Parathyroid adenoma (tissue), 2 donors: ENCODE results near the gene KCNIP2.

Experiments used
- H2AFZ ChIP-seq: fragments of 300-600 bp; sonication (generic); one replicate; pipeline ENCODE4 v1.7.0; 2017; ENCODE audit warnings: antibody characterized with exemption, mild to moderate bottlenecking
- H3K27ac ChIP-seq: fragments of 300-600 bp; sonication (generic); one replicate; pipeline ENCODE4 v1.7.0; 2017
- H3K27me3 ChIP-seq: fragments of 300-600 bp; sonication (generic); one replicate; pipeline ENCODE4 v1.7.0; 2017; ENCODE audit warnings: low read length; ENCODE audit not compliant: control insufficient read depth, insufficient read depth
- H3K36me3 ChIP-seq: fragments of 300-600 bp; sonication (generic); one replicate; pipeline ENCODE4 v1.7.0; 2017; ENCODE audit warnings: low read length; ENCODE audit not compliant: control insufficient read depth, insufficient read depth
- H3K4me1 ChIP-seq: fragments of 300-600 bp; sonication (generic); one replicate; pipeline ENCODE4 v1.7.0; 2017; ENCODE audit warnings: control low read depth
- H3K4me2 ChIP-seq: fragments of 300-600 bp; sonication (generic); one replicate; pipeline ENCODE4 v1.7.0; 2017; ENCODE audit warnings: low read length
- H3K4me3 ChIP-seq: fragments of 300-600 bp; sonication (generic); one replicate; pipeline ENCODE4 v1.7.0; 2017; ENCODE audit warnings: low read depth, low read length
- H3K79me2 ChIP-seq: fragments of 300-600 bp; sonication (generic); one replicate; pipeline ENCODE4 v1.7.0; 2017; ENCODE audit warnings: control low read depth
- H3K9ac ChIP-seq: fragments of 300-600 bp; sonication (generic); one replicate; pipeline ENCODE4 v1.7.0; 2017; ENCODE audit warnings: mild to moderate bottlenecking
- H3K9me3 ChIP-seq: fragments of 300-600 bp; sonication (generic); one replicate; pipeline ENCODE4 v1.7.0; 2017; ENCODE audit warnings: low read length; ENCODE audit not compliant: control insufficient read depth
- TF ChIP-seq, protein P1 (sequence below): fragments of 300-600 bp; sonication (generic); IDR thresholded peaks from one replicate; pipeline ENCODE4 v1.7.0; 2017; ENCODE audit warnings: antibody characterized with exemption, mild to moderate bottlenecking
- donor health status: primary hyperparathyroidism.

The KCNIP2 gene

DNA sequence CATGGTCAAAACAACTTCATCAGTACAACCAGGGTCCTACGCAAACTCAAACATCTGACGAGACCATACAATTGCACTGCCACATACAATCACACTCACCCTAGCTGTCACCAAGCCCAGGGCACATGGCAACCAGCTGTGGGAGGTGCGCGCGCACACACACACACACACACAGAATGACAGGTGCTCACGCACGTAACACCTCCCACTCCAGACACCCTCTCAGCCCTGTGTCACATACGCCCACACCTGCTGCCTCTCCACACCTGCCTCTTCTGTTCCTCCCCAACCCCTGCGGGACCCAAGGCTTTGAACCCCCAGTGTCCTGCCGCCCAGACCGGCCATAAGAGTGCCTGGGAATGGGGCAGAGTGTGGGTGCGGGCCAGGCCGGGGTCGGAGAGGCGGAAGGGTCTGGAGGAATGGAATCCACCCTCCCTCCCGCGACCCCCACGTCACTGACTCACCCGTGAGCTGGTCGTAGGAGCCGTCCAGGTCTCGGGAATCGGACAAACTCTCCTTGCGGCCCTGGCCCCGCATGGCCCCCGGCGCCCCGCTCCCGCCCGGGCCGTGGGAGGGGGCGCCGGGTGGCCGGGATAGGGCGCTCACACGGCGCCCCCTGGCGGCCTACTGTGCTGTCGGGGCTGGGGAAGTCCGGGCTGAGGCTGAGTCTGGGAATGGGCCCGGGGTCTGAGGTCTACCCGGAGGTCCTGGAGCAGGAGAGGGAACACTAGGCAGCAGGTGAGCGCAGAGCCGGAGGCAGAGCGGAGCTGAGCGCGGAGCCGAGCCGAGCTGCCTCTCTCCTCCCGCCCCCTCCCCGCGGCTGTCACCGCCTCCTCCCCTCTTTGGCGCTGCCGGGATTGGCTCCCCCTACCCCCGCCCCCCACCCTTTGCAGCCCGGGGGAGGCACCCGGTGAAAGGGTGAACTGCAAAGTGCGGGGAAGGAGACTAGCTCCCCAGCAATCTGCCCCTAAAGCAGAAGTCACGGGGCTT is at the start of gene KCNIP2:
TSS of gene KCNIP2 (minus strand) at position 769 of the 990 bp plus-strand sequence. CDS start at position 537, 232 bp downstream.
- no peaks in the 10 kb centered on the region for H3K36me3 ChIP-seq
- H3K9me3 ChIP-seq: no peaks in the 10 kb centered on the region
- H3K79me2 ChIP-seq: no peaks in the 10 kb centered on the region
- H3K4me2 ChIP-seq: no peak within 1 kb of the TSS
- H3K4me3 ChIP-seq: no peak within 1 kb of the TSS
- TF ChIP-seq, protein P1, sequence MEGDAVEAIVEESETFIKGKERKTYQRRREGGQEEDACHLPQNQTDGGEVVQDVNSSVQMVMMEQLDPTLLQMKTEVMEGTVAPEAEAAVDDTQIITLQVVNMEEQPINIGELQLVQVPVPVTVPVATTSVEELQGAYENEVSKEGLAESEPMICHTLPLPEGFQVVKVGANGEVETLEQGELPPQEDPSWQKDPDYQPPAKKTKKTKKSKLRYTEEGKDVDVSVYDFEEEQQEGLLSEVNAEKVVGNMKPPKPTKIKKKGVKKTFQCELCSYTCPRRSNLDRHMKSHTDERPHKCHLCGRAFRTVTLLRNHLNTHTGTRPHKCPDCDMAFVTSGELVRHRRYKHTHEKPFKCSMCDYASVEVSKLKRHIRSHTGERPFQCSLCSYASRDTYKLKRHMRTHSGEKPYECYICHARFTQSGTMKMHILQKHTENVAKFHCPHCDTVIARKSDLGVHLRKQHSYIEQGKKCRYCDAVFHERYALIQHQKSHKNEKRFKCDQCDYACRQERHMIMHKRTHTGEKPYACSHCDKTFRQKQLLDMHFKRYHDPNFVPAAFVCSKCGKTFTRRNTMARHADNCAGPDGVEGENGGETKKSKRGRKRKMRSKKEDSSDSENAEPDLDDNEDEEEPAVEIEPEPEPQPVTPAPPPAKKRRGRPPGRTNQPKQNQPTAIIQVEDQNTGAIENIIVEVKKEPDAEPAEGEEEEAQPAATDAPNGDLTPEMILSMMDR: peak; percentile 59
- H3K27me3 ChIP-seq: no peaks in the 10 kb centered on the region
- H2AFZ ChIP-seq: peak within 1 kb of the TSS; percentile 59
- peaks cover 5% of the 10 kb centered on the region for H3K4me1 ChIP-seq
- no peak within 1 kb of the TSS for H3K27ac ChIP-seq
- no peak within 1 kb of the TSS for H3K9ac ChIP-seq

DNA sequence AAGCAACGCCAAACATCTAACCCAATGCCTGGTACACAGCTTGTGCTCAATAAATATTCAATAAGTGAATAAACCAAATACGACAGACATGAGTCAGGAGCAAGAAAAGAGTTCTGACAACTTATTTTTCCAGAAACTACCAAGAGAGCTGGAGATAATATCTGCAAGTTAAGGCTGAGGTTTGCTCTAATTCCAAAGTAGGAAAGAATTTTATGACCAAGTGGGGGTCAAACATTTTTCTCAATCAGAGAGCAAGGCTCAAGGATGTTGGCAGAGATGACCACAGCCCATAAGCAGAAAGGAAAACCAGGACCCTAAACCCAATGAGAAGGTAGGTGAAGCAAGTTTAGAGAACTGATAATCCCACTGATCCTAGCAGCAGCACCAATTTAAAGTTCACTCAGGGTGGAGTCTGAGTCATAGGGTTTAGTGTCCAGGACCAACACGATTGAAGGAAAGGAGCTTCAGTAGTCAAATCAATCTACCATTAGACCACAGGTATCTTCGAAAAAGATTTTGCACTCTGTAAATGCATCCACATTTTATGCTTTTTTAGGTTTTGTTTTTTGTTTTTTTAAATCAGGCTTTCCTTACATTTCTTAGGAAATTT is 49.3 kb upstream of the KCNIP2 start:
- Histone ChIP-seq H3K4me2 (no peak overlapping the region), H3K36me3 (no peaks in the 10 kb centered on the region), H3K4me1 (peaks cover 16% of the 10 kb centered on the region), H3K4me3 (no peak overlapping the region), H3K79me2 (peaks cover 6% of the 10 kb centered on the region), H3K27me3 (no peaks in the 10 kb centered on the region), H2AFZ (no peak overlapping the region), H3K9me3 (no peaks in the 10 kb centered on the region), H3K9ac (no peak overlapping the region), H3K27ac (no peak overlapping the region)
- TF ChIP-seq, protein P1: no peak

DNA sequence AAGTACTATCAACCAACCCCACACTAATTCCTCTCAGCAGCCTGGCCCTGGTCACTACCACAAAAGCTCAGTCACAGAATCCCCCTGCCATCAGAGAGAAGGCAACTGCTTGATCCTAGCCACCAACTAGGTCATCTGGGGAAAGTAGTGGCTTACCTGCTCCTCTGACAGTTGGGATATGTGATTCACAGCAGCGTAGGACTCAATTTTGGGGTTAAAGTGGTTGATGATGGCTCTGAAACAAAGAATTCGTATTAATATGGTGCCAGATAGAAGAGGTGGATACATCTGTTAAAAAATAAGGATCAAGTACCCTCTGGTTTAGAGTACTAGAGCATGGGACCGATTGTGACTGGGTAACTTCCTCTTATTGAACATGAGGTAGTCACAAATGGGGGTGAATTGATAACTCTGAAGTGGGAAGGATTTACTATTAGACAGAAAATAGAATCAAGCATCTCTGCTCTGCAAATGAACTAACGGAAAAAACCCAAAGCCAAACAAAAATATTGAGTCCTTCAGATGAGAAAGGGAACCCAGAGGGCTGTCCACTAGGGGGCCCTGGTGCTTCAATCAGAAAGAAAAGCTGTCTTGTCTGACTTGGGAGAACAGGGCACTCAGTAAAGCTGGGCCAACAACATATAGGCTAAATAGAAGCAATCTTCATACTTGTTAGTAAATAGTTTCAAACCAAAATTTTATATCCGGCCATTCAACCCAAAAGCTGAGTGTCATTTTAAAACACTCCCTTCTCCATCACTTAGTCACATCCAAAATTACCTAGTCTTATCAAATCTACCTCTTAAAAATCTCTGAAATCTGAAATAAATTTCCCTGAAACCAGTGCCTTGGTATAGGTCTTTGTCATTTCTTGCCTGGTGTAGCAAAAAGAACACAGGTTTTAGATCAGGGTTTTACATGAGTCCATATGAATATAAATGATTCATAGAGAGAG is 45.9 kb upstream of the KCNIP2 start:
- Histone ChIP-seq H2AFZ (no peak overlapping the region), H3K4me1 (peaks cover 5% of the 10 kb centered on the region), H3K9me3 (no peaks in the 10 kb centered on the region), H3K27ac (no peak overlapping the region), H3K4me3 (no peak overlapping the region), H3K4me2 (no peak overlapping the region), H3K9ac (no peak overlapping the region), H3K36me3 (no peaks in the 10 kb centered on the region), H3K79me2 (peaks cover 6% of the 10 kb centered on the region), H3K27me3 (no peaks in the 10 kb centered on the region)
- TF ChIP-seq, protein P1: peak; percentile 79

DNA sequence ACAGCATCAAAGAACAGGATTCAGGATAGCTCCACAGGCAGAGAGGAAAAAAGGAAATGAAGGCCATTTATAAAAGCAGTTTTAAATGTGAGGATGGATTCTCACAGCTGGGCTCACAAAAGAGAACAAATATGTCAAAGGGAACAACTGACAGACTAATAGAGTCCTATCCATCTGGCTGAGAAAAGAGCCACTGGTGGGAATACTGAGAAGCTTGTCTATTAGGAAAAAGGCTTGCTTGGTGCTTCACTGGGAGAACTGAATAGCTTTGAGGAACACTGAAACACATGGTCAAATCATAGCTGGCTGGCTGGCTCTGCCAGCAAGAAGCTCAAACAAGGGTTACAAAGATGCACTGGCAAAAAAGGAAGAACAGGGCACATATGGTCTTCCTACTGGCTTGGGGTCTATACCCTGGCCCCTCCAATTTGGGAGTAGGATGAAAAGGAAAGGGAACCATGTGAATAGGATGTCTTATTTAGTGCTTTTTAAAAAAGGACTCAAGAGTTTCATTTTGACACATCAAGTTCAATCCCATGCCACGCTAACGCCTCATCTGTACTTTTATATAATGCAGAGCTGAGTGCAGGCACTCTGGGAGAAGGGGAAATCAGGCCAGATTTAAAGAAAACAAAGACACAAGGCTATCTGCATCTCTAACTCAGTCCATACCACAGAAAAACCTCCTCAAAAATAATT is 44.8 kb upstream of the KCNIP2 start:
- H2AFZ ChIP-seq: no peak overlapping the region
- H3K4me2 ChIP-seq: no peak overlapping the region
- no peak overlapping the region for H3K9ac ChIP-seq
- H3K27me3 ChIP-seq: no peaks in the 10 kb centered on the region
- H3K79me2 ChIP-seq: peaks cover 14% of the 10 kb centered on the region
- TF ChIP-seq, protein P1: no peak
- no peak overlapping the region for H3K4me3 ChIP-seq
- H3K9me3 ChIP-seq: no peaks in the 10 kb centered on the region
- no peak overlapping the region for H3K27ac ChIP-seq
- no peaks in the 10 kb centered on the region for H3K4me1 ChIP-seq
- H3K36me3 ChIP-seq: no peaks in the 10 kb centered on the region
